SK-N-SH (cell line): ENCODE measurements around the gene RIMS1.

Experiments
- CTCF ChIP-seq: fragments of 200-600 bp; sonication (generic); IDR thresholded peaks from 2 replicates; pipeline ENCODE4 v1.6.1; 2017; ENCODE audit warnings: antibody characterized with exemption, mild to moderate bottlenecking, moderate library complexity
- EP300 ChIP-seq, 2 experiments: IDR thresholded peaks; 2 replicates each; pipeline versions ENCODE4 v1.4.0 to v1.6.1; 2012; ENCODE audit warnings: borderline replicate concordance in 1 of 2, low read depth in 1 of 2, low read length in 1 of 2
- GABPA ChIP-seq: IDR thresholded peaks from 2 replicates; pipeline ENCODE4 v1.4.0; 2012; ENCODE audit warnings: low read depth, mild to moderate bottlenecking
- JUND ChIP-seq: IDR thresholded peaks from 2 replicates; pipeline ENCODE4 v1.4.0; 2012
- MEF2A ChIP-seq: IDR thresholded peaks from 2 replicates; pipeline ENCODE4 v1.4.0; 2012; ENCODE audit warnings: low read depth, borderline replicate concordance
- MXI1 ChIP-seq: IDR thresholded peaks from 2 replicates; pipeline ENCODE4 v1.6.1; 2012; ENCODE audit warnings: mild to moderate bottlenecking, low read depth, low read length, improper control_type of control experiment
- POLR2AphosphoS5 ChIP-seq: IDR thresholded peaks from 2 replicates; pipeline ENCODE4 v1.6.1; 2012; ENCODE audit warnings: low read depth, low read length
- RCOR1 ChIP-seq: fragments of 150-350 bp; IDR thresholded peaks from 2 replicates; pipeline ENCODE4 v1.6.1; 2017; ENCODE audit warnings: antibody characterized with exemption, low read length
- SMC3 ChIP-seq: IDR thresholded peaks from 2 replicates; pipeline ENCODE4 v1.6.1; 2012; ENCODE audit warnings: low read depth, low read length, improper control_type of control experiment
- TCF12 ChIP-seq: IDR thresholded peaks from 2 replicates; pipeline ENCODE4 v1.4.0; 2012
- USF2 ChIP-seq: fragments of 150-350 bp; IDR thresholded peaks from 2 replicates; pipeline ENCODE4 v1.6.1; 2017; ENCODE audit warnings: antibody characterized with exemption, low read length, low read depth, borderline replicate concordance

- no peak for TF ChIP-seq POLR2AphosphoS5
- TF ChIP-seq CTCF: no peak
- no peak for TF ChIP-seq USF2
- no peak for TF ChIP-seq MXI1
- no peak for TF ChIP-seq TCF12
- TF ChIP-seq EP300 (IDR thresholded peaks at IDR 0.05; ENCODE audit: borderline replicate concordance in 1 of 2, low read depth in 1 of 2, low read length in 1 of 2): no peak
- TF ChIP-seq RCOR1: no peak
- TF ChIP-seq GABPA: no peak
- no peak for TF ChIP-seq JUND
- no peak for TF ChIP-seq SMC3
- TF ChIP-seq MEF2A: no peak
Observed at GRCh38 chr6:71967436-71967835, 81.1 kb downstream of the RIMS1 start.
